Measurements from ENCODE around the gene CYTH3.

GRCh38 chr7:6238309-6238925 lies 34.0 kb downstream of the CYTH3 start:
- TF ChIP-seq PATZ1 (CRISPR knock-in tag; IDR thresholded peaks at IDR 0.05; ENCODE audit: borderline replicate concordance) (no peak), ZBTB40 (IDR thresholded peaks at IDR 0.05) (no peak), ZBTB40 (CRISPR knock-in tag; IDR thresholded peaks at IDR 0.05) (no peak), CBX8 (IDR thresholded peaks at IDR 0.05; ENCODE audit: borderline replicate concordance, extremely low read depth, low read depth, low read length, poor library complexity, severe bottlenecking) (no peak), CBX1 (IDR thresholded peaks at IDR 0.05; ENCODE audit: low read depth) (no peak), SMC3 (conservative IDR thresholded peaks at IDR 0.05; ENCODE audit: insufficient read depth, low read depth, low read length) (no peak)
- TF ChIP-seq, protein P1, sequence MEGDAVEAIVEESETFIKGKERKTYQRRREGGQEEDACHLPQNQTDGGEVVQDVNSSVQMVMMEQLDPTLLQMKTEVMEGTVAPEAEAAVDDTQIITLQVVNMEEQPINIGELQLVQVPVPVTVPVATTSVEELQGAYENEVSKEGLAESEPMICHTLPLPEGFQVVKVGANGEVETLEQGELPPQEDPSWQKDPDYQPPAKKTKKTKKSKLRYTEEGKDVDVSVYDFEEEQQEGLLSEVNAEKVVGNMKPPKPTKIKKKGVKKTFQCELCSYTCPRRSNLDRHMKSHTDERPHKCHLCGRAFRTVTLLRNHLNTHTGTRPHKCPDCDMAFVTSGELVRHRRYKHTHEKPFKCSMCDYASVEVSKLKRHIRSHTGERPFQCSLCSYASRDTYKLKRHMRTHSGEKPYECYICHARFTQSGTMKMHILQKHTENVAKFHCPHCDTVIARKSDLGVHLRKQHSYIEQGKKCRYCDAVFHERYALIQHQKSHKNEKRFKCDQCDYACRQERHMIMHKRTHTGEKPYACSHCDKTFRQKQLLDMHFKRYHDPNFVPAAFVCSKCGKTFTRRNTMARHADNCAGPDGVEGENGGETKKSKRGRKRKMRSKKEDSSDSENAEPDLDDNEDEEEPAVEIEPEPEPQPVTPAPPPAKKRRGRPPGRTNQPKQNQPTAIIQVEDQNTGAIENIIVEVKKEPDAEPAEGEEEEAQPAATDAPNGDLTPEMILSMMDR (IDR thresholded peaks at IDR 0.05 in 2 of 3, conservative IDR thresholded peaks at IDR 0.05 in 1 of 3; ENCODE audit: insufficient read depth in 2 of 3, low read depth in 1 of 3, low read length in 3 of 3) = no peak

Measured in K562 (cell line).